Measurements from ENCODE around the gene ITGA1. TPM values are rescaled to one million over a fixed set of nuclear protein-coding genes. Genes with fewer than 3 reads are reported as not detected.

Gene ITGA1
- total RNA-seq, 4 donors from 2014 or later, result 5.7 to 20.4 (median 12.4) TPM

DNA sequence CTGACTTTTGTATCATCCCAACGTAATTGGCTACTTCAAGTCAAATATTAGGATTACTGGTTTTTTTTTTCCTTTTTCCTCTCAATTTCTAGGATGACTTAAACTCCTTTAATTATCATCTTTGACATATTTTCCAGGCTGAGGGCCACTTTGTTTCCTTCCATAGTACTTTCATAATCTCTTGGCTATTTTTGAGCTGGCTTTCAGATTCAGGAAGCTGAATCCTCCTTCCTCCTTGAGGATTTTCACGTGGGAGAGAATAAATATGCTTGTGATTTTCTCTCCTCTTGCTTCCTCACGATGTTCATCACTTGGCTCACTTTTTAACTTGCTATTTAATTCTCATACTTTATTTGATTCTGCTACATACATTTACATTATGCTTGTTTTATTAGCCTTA, 88.1 kb downstream of the ITGA1 start:
- in situ Hi-C loops (cut with MboI; ENCODE audit: low sequenced_read_pairs in 4 of 4), result no loop called here
- intact Hi-C loops (cut with DNase I; ENCODE audit: low total_unique reads), result no loop called here
- H3K27ac ChIP-seq, result peak overlapping the region in 2 of 4 donors; percentile 6 to 7
- H3K36me3 ChIP-seq, result no peaks in the 10 kb centered on the region
- H3K9me3 ChIP-seq, result no peaks in the 10 kb centered on the region
- H3K4me1 ChIP-seq, result no peaks in the 10 kb centered on the region
- TF ChIP-seq, protein P1, sequence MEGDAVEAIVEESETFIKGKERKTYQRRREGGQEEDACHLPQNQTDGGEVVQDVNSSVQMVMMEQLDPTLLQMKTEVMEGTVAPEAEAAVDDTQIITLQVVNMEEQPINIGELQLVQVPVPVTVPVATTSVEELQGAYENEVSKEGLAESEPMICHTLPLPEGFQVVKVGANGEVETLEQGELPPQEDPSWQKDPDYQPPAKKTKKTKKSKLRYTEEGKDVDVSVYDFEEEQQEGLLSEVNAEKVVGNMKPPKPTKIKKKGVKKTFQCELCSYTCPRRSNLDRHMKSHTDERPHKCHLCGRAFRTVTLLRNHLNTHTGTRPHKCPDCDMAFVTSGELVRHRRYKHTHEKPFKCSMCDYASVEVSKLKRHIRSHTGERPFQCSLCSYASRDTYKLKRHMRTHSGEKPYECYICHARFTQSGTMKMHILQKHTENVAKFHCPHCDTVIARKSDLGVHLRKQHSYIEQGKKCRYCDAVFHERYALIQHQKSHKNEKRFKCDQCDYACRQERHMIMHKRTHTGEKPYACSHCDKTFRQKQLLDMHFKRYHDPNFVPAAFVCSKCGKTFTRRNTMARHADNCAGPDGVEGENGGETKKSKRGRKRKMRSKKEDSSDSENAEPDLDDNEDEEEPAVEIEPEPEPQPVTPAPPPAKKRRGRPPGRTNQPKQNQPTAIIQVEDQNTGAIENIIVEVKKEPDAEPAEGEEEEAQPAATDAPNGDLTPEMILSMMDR (IDR thresholded peaks at IDR 0.05 in 4 of 5, conservative IDR thresholded peaks at IDR 0.05 in 1 of 5), result no peak
- TF ChIP-seq POLR2A (IDR thresholded peaks at IDR 0.05), result no peak
- no peak overlapping the region for H3K4me3 ChIP-seq
- H3K27me3 ChIP-seq, result no peaks in the 10 kb centered on the region
- DNase-seq, result no peak
- no peak for ATAC-seq

DNA sequence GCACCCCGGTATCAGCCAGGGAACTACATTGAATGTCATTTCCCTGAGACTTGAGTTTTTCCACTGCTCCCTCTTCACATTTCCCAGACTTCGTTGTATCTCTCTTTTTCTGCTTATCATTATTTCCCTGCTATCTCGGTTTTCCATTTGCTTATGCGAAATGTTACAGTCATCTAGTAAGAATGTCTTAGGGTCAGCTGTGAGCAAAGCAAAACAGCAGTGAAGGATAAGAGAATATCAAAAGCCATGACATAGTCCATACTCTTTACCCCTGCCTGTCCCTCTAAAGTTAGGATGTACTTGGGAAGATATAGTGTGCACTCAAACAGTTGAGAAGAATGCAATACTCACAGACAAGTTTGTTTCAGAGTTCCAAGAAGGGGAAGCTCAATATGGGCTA, 88.7 kb downstream of the ITGA1 start:
- H3K27ac ChIP-seq, result peak overlapping the region in 1 of 4 donors; percentile 6

DNA sequence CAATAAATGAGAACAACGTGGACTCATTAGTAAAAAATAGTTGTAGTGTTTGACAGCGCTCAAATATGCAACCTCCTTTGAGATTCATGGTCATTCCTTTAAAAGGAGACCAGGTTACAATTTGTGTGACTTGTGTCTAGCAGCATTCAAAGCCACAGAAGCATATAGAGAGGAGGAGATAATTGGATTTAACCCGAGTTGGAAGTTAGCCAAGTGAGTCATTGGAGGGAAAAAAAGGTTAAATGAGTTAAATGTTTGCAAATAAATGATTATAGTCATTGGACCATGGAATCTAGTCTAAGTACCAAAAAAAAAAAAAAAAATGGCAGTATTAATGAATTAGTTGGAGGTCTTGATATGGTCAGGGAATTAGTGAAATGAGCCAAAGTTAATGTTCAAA, 90.9 kb downstream of the ITGA1 start:
- Histone ChIP-seq H3K4me1 (no peaks in the 10 kb centered on the region), H3K27ac (no peak overlapping the region), H3K27me3 (no peaks in the 10 kb centered on the region), H3K9me3 (no peaks in the 10 kb centered on the region), H3K4me3 (no peak overlapping the region), H3K36me3 (no peaks in the 10 kb centered on the region)
- DNase-seq (no peak), ATAC-seq (no peak)
- in situ Hi-C loops (cut with MboI; ENCODE audit: low sequenced_read_pairs in 4 of 4), result no loop called here
- intact Hi-C loops (cut with DNase I; ENCODE audit: low total_unique reads), result no loop called here
- TF ChIP-seq, protein P1 (IDR thresholded peaks at IDR 0.05 in 4 of 5, conservative IDR thresholded peaks at IDR 0.05 in 1 of 5), result no peak
- no peak for TF ChIP-seq POLR2A (IDR thresholded peaks at IDR 0.05)

More for the DNA sequence above, 88.7 kb downstream of the ITGA1 start:
- H3K27me3 ChIP-seq, result no peaks in the 10 kb centered on the region
- intact Hi-C loops (cut with DNase I; ENCODE audit: low total_unique reads), result no loop called here
- TF ChIP-seq, protein P1 (IDR thresholded peaks at IDR 0.05 in 4 of 5, conservative IDR thresholded peaks at IDR 0.05 in 1 of 5), result no peak
- TF ChIP-seq POLR2A (IDR thresholded peaks at IDR 0.05), result no peak
- ATAC-seq, result no peak
- H3K4me1 ChIP-seq, result no peaks in the 10 kb centered on the region
- no peaks in the 10 kb centered on the region for H3K36me3 ChIP-seq
- no peaks in the 10 kb centered on the region for H3K9me3 ChIP-seq
- in situ Hi-C loops (cut with MboI; ENCODE audit: low sequenced_read_pairs in 4 of 4), result no loop called here
- H3K4me3 ChIP-seq, result no peak overlapping the region
- DNase-seq, result no peak

DNA sequence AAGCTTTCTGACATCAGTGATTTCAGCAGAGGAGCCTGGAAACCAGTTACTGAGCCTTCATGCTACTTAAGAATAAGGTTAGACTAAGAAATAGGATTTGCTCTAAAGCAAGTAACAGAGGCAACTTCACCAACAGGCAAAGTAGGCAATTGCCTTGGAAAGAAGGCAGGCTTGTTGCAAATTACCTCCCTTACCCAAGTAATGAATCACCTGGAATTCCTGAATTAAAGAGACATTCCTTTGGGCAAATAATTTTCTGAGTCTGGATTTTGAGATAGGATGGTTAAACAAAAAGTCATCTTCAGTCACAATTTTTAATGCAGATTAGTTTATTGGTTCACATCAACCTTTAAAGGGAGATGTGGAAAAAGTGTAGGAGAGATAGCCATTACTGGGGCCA, 92.8 kb downstream of the ITGA1 start:
- no peaks in the 10 kb centered on the region for H3K4me1 ChIP-seq
- ATAC-seq (no peak), DNase-seq (no peak)
- H3K9me3 ChIP-seq, result no peaks in the 10 kb centered on the region
- no peak overlapping the region for H3K4me3 ChIP-seq
- in situ Hi-C loops (cut with MboI; ENCODE audit: low sequenced_read_pairs in 4 of 4) (no loop called here), intact Hi-C loops (cut with DNase I; ENCODE audit: low total_unique reads) (no loop called here)
- H3K27ac ChIP-seq, result no peak overlapping the region
- H3K27me3 ChIP-seq, result no peaks in the 10 kb centered on the region
- no peak for TF ChIP-seq POLR2A (IDR thresholded peaks at IDR 0.05)
- TF ChIP-seq, protein P1 (IDR thresholded peaks at IDR 0.05 in 4 of 5, conservative IDR thresholded peaks at IDR 0.05 in 1 of 5), result no peak
- H3K36me3 ChIP-seq, result no peaks in the 10 kb centered on the region

DNA sequence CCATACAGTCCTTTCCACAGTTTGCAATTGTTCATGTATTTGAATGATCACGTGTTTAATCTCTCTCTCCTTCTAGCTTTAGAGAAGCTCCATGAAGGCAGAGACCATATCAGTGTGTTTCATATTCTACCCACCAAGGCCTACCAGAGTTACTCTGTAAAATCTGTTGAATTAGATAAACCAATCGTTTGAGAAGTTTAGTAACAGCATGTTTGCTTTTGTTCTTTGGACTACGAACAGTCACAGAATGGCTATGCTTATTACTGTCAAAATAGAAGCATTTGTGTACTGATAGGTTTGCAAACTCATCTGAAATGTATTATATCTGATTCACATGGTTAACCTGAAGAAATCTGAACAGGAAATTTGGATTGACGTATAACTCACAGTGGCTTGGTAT, 93.8 kb downstream of the ITGA1 start:
- TF ChIP-seq, protein P1 (IDR thresholded peaks at IDR 0.05 in 4 of 5, conservative IDR thresholded peaks at IDR 0.05 in 1 of 5), result no peak
- TF ChIP-seq POLR2A (IDR thresholded peaks at IDR 0.05), result no peak
- no peak for DNase-seq
- Histone ChIP-seq H3K4me1 (no peaks in the 10 kb centered on the region), H3K4me3 (no peak overlapping the region), H3K27ac (no peak overlapping the region), H3K36me3 (no peaks in the 10 kb centered on the region), H3K27me3 (no peaks in the 10 kb centered on the region), H3K9me3 (no peaks in the 10 kb centered on the region)
- no peak for ATAC-seq
- intact Hi-C loops (cut with DNase I; ENCODE audit: low total_unique reads) (no loop called here), in situ Hi-C loops (cut with MboI; ENCODE audit: low sequenced_read_pairs in 4 of 4) (no loop called here)
